Endothelial cell (in vitro differentiated cells): ENCODE measurements around the gene CASK. TPM values are rescaled to one million over a fixed set of nuclear protein-coding genes. Genes with fewer than 3 reads are reported as not detected.

ENCODE experiments used
- DNase-seq: peaks from one replicate; pipeline ENCODE4 v3.0.0; 2021; ENCODE audit warnings: low spot score
- H3K27ac Mint-ChIP-seq: one replicate; pipeline ENCODE4 v1.8.0; 2021; ENCODE audit warnings: mixed read lengths, inconsistent platforms; ENCODE audit not compliant: unreplicated experiment
- H3K27me3 Mint-ChIP-seq: one replicate; pipeline ENCODE4 v1.8.0; 2021; ENCODE audit warnings: mild to moderate bottlenecking, moderate library complexity, mixed read lengths, inconsistent platforms; ENCODE audit not compliant: unreplicated experiment
- H3K36me3 Mint-ChIP-seq: one replicate; pipeline ENCODE4 v1.8.0; 2021; ENCODE audit warnings: mild to moderate bottlenecking, low read depth, mixed read lengths, inconsistent platforms; ENCODE audit not compliant: unreplicated experiment
- H3K4me1 Mint-ChIP-seq: one replicate; pipeline ENCODE4 v1.8.0; 2021; ENCODE audit warnings: mild to moderate bottlenecking, mixed read lengths, inconsistent platforms; ENCODE audit not compliant: unreplicated experiment
- H3K4me3 Mint-ChIP-seq: one replicate; pipeline ENCODE4 v1.8.0; 2021; ENCODE audit warnings: mild to moderate bottlenecking, mixed read lengths, inconsistent platforms; ENCODE audit not compliant: unreplicated experiment
- H3K9me3 Mint-ChIP-seq: one replicate; pipeline ENCODE4 v1.8.0; 2021; ENCODE audit warnings: mixed read lengths, inconsistent platforms; ENCODE audit not compliant: unreplicated experiment
- total RNA-seq: library from RNA; stranded (reverse); fragmentation: NEBNext Ultra II Directional; extraction: Animal tissue kit (Norgen Biotek cat#: 25700); gene quantifications from one replicate; pipeline ENCODE4 v1.2.1, GENCODE V29; 2021; ENCODE audit not compliant: unreplicated experiment
- TF ChIP-seq, protein P1 (sequence below): fragments of 200-600 bp; sonication (generic); IDR thresholded peaks from one replicate; pipeline ENCODE4 v1.5.0; 2021; ENCODE audit warnings: antibody characterized with exemption; ENCODE audit not compliant: unreplicated experiment

The CASK gene
- total RNA-seq, 1 donor from 2014 or later: 62.5 TPM

DNA sequence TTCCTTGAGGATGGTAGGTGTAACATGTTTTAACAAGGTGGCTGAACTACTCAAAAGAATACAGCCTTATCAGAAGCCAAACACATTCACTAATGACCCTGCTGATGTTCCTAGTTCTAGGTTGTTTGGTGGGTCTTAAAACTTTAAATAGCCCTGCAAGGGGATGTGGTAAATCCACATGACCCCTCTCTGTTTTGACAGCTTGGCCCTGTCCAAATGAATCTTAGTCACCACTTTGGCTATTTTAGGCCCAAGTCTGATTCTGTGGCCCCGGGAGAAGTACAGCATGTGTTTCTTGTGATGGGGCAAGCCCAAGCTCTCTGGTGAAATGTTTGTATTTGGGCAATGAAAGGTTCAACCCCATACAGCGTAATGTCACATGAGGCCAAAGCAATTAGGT is 289.1 kb downstream of the CASK start:
- H3K4me3 Mint-ChIP-seq: no peak overlapping the region
- TF ChIP-seq, protein P1, sequence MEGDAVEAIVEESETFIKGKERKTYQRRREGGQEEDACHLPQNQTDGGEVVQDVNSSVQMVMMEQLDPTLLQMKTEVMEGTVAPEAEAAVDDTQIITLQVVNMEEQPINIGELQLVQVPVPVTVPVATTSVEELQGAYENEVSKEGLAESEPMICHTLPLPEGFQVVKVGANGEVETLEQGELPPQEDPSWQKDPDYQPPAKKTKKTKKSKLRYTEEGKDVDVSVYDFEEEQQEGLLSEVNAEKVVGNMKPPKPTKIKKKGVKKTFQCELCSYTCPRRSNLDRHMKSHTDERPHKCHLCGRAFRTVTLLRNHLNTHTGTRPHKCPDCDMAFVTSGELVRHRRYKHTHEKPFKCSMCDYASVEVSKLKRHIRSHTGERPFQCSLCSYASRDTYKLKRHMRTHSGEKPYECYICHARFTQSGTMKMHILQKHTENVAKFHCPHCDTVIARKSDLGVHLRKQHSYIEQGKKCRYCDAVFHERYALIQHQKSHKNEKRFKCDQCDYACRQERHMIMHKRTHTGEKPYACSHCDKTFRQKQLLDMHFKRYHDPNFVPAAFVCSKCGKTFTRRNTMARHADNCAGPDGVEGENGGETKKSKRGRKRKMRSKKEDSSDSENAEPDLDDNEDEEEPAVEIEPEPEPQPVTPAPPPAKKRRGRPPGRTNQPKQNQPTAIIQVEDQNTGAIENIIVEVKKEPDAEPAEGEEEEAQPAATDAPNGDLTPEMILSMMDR: no peak
- H3K9me3 Mint-ChIP-seq: no peaks in the 10 kb centered on the region
- DNase-seq: no peak
- H3K27ac Mint-ChIP-seq: no peak overlapping the region
- no peaks in the 10 kb centered on the region for H3K27me3 Mint-ChIP-seq
- H3K4me1 Mint-ChIP-seq: no peaks in the 10 kb centered on the region
- peaks cover 3% of the 10 kb centered on the region for H3K36me3 Mint-ChIP-seq

DNA sequence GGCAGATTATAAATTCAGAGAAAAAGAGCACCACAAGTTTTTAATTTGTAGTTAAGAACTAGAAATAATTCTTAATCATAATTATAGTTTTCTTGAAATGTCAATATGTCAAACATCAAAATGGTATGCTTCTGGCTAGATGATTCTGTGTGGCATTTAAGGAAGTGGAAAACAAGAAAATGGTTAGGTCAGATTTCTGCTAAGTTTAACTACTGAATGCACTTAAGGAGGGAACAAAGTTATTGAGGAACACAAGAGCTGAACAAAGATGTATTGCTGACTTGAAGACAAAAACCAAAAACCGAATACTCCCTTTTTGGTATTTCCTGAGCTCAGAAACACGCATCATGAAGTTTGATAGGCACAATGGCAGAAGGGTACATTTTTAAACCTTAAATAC is 293.3 kb downstream of the CASK start:
- H3K9me3 Mint-ChIP-seq: no peaks in the 10 kb centered on the region
- no peak for DNase-seq
- no peak overlapping the region for H3K4me3 Mint-ChIP-seq
- no peaks in the 10 kb centered on the region for H3K27me3 Mint-ChIP-seq
- H3K36me3 Mint-ChIP-seq: no peaks in the 10 kb centered on the region
- TF ChIP-seq, protein P1: no peak
- H3K27ac Mint-ChIP-seq: no peak overlapping the region
- H3K4me1 Mint-ChIP-seq: no peaks in the 10 kb centered on the region

DNA sequence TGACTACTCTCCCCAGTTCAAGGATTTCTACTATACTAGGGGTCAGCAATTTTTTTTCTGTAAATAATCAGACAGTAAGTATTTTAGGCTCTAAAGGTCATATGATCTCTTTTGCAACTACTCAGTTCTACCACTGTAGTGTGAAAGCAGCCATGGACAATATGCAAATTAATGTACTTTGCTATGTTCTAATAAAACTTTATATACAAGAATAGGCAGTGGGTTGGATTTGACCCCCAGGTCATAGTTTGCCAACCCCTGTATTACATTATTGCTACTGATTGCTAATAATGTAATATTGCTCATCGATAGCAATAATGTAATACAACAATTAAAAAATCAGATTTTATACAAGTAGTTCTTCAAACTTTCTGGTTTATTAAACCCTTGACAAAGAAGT is 293.8 kb downstream of the CASK start:
- DNase-seq: no peak
- H3K4me1 Mint-ChIP-seq: no peaks in the 10 kb centered on the region
- H3K4me3 Mint-ChIP-seq: no peak overlapping the region
- no peaks in the 10 kb centered on the region for H3K9me3 Mint-ChIP-seq
- no peaks in the 10 kb centered on the region for H3K36me3 Mint-ChIP-seq
- H3K27ac Mint-ChIP-seq: no peak overlapping the region
- H3K27me3 Mint-ChIP-seq: no peaks in the 10 kb centered on the region
- TF ChIP-seq, protein P1: no peak

DNA sequence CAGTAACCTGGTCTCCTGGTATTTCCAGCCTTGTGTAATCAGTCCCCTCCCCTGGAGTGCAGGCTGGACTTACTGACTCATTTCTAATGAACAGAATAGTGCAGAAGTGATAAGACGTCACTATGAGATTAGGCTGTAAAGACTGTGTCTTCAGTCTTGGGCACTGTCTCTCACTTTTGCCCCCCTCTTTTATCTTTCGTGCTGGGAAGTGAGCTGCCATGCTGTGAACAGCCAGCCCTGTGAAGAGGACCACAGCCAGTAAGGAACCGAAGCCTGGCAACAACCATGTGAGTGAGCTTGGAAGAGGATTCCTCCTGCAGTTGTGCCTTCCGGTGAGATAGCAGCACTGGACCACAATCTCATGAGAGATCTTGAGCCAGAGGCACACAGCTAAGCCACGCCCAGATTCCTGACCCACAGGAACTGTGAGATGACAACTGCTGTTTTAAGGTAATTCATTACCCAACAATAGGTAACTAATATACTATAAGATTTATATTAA is 302.1 kb downstream of the CASK start:
- no peak overlapping the region for H3K4me3 Mint-ChIP-seq
- H3K36me3 Mint-ChIP-seq: no peaks in the 10 kb centered on the region
- H3K27ac Mint-ChIP-seq: no peak overlapping the region
- H3K4me1 Mint-ChIP-seq: no peaks in the 10 kb centered on the region
- TF ChIP-seq, protein P1: no peak
- no peak for DNase-seq
- H3K9me3 Mint-ChIP-seq: no peaks in the 10 kb centered on the region
- no peaks in the 10 kb centered on the region for H3K27me3 Mint-ChIP-seq

DNA sequence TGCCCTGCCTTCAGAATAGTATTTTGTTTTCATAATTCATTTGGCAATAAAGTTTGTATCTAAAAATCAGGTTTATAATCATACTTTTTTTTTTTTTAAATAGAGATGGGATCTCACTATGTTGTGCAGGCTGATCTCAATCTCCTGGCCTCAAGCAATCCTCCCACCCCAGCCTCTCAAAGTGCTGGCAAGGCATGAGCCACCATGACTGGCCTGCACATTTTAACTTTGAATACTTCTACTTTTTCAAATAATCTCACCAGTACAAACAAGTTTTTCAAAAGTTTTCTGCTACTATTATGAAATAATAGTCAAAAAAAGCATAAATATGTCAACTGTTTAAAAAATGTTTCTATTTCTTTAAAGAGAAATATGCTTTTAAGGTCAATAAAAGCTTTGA is 304.1 kb downstream of the CASK start:
- Mint-ChIP-seq H3K9me3 (no peaks in the 10 kb centered on the region), H3K4me3 (no peak overlapping the region), H3K36me3 (no peaks in the 10 kb centered on the region), H3K4me1 (no peaks in the 10 kb centered on the region), H3K27me3 (no peaks in the 10 kb centered on the region), H3K27ac (no peak overlapping the region)
- TF ChIP-seq, protein P1: no peak
- DNase-seq: no peak
